ENCODE data around the gene MRPS2.
"Not testable (repeated sequence)": the region's sequence is repeated elsewhere in the genome, so short reads cannot be mapped to it uniquely, and the experiment has no call there.

MRPS2 gene

GRCh38 chr9:135500525-135501260, at the start of gene MRPS2:
Gene MRPS2 (plus strand): TSS chr9:135500682. CDS start chr9:135500711, 29 bp downstream.
- peak; percentile 94 for DNase-seq

- no peak for DNase-seq
Observed at GRCh38 chr9:135450956-135451355, 49.5 kb upstream of the MRPS2 start.

DNA sequence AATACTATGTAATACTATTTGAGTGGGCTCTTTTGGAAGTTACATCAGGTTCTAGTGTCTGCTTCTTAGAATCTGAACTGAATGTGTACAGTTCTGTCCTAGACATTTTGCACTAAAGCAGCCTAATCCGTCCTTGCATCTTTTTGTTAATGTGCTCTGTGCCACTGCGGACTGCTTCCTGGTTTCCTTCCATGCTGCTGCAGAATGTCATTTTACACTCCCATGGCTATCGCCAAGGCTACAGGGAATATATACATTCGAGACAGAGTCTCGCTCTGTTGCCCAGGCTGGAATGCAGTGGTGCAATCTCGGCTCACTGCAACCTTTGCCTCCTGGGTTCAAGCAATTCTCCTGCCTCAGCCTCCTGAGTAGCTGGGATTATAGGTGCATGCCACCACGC, 48.6 kb upstream of the MRPS2 start:
- DNase-seq: not testable (repeated sequence)

- no peak for DNase-seq
Observed at GRCh38 chr9:135454737-135455136, 45.7 kb upstream of the MRPS2 start.

DNA sequence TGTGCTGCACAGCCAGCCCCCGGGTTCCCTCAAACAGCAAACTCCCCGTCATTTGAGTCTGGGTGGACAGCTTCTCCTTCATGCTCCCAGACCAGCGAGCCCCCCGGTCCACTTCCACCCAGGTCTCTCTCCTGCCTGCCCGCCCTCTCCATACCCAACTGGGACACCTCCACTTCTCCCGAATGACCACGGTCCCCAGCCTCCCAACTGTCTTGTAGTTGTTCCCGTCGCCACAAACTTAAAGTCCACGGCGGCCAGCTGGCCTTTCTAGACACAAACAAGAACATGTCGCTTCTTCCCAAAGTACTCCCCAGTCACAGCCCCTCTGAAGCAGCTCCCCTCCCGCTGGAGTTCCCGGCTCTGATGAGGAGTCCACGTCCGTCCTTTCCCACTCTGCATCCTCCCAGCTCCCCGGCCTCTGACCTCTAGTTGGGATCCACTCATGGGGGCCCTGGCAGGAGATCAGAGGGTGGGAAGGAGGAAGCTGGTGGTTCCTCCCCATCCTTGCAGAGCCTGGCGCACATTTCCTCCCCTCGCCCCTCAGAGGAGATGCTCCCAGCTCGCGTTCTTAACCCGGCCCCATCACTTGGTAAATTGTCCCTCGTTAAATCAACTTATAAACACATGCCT, 45.0 kb upstream of the MRPS2 start:
- DNase-seq: no peak

- DNase-seq: peak; percentile 40
Observed at GRCh38 chr9:135456436-135457104, 43.9 kb upstream of the MRPS2 start.

DNA sequence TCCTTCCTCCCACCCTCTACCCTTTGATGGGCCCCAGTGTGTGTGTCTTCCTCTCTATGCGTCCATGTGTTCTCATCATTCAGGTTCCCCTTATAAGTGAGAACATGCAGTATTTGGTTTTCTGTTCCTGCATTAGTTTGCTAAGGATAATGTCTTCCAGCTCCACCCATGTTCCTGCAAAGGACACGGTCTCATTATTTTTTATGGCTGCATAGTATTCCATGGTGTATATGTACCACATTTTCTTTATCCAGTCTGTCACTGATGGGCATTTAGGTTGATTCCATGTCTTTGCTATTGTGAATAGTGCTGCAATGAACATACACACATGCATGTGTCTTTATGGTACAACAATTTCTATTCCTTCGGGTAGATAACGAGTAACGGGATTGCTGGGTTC, 42.0 kb upstream of the MRPS2 start:
- DNase-seq: not testable (repeated sequence)

DNA sequence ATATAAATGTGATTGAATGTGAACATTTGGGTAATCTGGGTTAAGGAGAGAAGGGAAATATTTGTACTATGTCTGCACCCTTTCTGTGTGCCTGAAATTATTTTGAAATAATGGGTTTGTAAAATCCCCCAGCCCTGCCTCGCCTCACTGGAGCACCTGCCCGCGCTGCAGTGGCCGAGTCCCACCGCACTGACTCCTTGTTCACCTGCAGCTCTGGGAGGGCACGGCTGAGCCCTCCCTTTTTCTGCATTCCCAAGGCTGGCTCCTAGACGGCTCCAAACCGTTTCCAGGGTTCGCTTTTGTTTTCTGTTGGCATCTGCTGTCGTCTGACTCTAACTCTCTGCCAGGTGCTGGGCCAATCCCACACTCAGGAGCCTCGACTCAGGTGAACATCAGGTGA, 38.5 kb upstream of the MRPS2 start:
- DNase-seq: peak; percentile 41

DNA sequence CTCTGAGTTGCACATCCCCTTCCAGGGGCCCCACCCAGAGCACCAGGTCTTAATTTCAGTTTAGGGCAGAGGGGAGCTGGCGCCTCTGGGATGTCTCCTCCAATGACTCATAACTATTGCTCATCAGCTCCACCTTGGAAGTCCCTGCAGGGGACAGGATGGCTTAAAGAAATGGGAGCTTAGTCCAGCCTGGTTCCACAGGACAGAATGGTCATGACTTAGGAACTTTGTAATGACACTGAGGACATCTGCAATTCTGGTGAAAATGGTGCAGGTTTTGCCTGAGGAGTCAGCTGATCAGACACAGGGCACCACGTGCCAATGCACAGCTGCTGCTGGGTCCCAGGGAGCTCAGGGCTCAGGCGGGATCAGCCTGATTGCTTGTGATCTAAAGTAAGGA, 37.3 kb upstream of the MRPS2 start:
- peak; percentile 10 for DNase-seq

- DNase-seq: no peak
Observed at GRCh38 chr9:135464181-135464580, 36.3 kb upstream of the MRPS2 start.

DNA sequence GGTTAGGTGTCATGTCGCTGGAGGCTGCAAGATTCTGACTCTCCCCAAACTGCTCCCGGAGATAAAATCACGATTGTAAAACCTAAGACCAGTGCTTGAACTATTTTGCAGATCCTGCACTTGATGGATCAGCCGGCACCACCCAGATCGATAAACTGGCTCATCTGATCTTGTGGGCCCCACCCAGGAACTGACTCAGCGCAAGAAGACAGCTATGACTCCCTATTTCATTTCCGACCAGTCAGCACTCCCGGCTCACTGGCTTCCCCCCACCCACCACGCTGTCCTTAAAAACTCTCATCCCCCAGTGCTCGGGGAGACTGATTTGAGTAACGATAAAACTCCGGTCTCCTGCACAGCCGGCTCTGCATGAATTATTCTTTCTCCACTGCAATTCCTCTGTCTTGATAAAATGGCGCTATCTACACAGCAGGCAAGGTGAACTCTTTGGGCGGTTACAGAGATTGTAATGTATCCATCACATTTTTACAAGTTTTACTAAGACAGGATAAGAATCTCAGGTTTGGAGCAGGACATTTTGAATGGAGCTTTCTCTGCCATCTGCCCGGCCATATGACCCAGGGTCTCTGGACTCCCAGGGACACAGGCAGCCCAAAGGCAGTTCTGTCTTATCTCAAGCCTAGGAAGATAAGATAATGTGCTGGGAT, 31.5 kb upstream of the MRPS2 start:
- DNase-seq: no peak

DNA sequence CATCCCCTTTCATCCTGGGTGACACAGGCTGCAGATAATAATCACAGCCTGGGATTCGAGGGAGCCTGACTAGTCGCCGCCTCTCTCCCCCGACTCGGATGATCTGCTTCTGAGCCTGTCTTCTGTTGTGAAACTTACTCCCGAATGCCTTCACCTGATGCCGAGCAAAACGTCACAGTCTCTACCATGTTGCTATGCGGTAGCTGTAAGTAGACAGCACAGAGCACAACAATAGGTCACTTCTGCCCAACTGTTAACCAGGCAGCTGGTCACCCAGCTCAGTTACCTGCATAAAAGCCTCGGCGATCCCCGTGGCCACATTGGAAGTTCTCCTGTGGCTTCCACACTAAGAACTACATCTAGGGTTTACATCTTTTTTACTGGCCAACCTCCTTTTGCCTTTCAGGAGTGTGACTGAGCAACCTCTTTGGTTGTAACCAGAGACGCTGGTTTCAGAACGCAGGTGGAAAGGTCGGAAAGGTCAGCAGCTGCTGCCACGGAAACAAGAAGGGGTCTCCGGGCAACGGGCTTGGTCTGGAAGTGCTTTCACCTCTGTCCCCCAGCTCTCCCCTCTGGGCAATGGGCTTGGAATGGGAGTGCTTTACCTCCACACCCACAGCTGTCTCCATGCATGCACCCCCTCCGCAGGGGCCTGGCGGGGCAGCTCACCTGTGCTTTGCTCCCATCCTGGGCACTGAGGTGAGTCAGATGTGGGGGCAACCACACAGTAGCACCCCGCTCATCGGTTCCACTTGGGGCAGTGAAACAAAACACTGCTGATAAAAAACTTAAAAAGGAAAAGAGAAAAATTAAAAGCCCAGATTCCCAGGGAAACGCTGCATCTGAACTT, 28.5 kb upstream of the MRPS2 start:
- DNase-seq: peak; percentile 59

DNA sequence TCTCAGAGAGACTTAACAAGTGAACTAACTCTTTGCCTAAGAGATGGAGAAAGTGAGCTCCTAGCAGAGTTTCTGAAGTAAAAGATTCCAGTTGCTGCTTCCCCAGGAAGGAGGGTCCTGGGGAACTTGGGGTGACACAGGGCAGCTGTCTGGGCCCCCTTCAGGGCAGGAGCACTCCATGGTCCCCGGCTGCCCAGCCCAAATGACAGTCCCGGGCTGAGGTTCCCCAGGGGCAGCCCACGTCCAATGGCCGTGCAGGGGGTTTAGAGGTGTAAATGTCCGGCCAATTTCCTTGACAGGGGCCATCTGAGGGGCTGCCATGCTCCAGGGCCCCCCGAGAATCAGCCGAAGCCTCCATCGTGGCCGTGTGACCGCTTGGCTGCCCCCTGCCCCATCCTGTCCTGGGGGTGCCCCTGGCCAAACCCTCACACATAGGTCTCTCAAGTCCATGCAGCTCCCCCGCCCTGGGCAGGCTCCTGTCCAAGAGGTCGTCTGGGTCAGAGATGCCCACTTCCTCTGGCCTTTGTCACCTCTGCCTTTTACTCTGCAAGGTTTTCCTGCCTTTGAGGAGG, 26.4 kb upstream of the MRPS2 start:
- no peak for DNase-seq

DNA sequence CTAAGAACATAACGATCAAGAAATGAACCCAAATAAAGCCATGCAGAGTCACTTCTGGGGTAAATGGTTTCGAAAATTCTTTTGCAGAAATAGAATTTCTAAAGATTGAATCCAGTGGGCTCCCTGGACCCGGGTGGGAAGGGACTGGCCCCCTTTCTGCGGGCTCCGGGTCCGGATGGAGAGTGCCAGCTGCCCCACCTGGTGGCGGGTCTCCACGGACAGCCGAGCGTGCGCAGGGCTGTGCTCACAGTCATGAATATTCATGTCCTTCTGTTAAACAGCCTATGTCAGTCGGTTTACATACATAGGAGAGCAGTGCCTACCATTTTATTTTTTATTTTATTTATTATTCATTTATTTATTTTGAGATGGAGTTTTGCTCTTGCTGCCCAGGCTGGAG, 25.6 kb upstream of the MRPS2 start:
- peak; percentile 60 for DNase-seq

DNA sequence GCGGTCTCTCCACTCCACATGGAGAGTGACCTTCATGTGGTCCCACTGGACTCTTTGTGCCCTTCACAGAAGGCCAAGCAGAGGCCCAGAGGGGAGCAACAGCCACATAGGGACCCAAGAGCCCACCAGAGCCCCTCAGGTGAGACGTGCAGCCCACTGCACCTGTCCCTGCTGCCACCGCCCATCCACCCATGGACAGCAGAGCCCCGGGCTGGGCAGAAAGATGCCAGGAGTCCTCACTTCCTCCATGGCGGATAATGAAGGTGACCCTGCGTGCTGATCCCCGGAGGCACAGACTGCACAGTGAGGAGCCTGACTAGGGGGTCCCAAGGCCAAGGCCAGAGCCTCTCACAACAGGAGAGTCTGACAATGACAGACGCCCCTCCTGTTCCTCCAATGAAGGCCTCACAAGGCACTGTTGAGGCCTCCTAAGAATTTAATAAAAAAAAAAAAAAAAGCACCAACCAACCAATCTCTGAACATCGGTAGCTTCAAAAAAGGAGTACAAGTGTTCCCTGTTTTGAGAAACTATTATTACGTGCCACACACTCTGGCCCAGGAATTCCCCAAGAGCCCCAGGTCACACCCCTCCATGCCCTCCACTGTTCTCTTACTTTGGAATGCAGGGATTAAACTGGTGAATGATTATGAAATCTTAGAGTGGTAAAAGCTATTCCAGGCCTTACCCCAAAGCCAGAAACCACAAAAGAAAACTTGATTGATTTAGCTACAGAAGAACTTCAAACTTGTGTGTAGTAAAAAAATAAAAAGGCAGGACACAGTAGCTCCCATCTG, 23.7 kb upstream of the MRPS2 start:
- DNase-seq: no peak

- no peak for DNase-seq
Observed at GRCh38 chr9:135478191-135478590, 22.3 kb upstream of the MRPS2 start.

DNA sequence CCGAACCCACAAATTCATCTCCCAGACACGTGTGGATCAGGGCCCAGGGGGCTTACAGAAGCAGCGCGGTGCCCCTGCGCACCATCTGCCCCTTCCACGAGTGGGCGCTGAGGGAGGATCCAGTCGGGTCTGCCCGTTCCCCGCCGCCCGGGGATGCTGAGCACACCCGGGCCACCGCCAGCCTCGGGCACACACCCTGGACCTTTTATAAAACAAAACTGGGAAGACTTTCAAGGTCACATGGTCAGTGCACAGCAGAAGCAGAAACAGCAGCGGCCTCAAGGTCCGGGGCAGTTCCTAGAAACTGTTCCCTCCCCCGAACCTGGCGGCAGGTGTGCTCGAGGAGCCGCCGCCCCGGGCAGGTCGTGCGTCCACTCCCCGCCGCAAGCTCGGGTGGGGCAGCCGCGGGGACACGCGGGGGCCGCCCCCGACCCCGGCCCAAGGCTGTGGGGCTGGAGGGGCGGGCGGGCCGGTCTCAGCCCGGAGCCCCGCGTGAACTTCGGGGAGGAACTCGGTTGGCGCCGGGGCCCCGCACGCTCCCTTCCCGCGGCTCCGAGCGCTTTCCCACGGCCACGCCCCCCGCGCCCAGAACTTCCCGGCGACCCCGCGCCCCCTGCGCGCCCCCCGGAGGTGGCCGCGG, 21.5 kb upstream of the MRPS2 start:
- peak; percentile 64 for DNase-seq

- peak; percentile 83 for DNase-seq
Observed at GRCh38 chr9:135479469-135480052, 20.9 kb upstream of the MRPS2 start, which contains the start of gene PPP1R26. Gene PPP1R26 (plus strand): TSS chr9:135479782. CDS start chr9:135484511, 4,729 bp downstream.

GRCh38 chr9:135480071-135480939, 20.2 kb upstream of the MRPS2 start:
- peak; percentile 63 for DNase-seq

Data from NCI-H69 (cell line).